HG03457 (cell line): Measurements from ENCODE around the gene HCFC1R1.

Source experiments
- ATAC-seq: cut with Tn5 transposase; IDR thresholded peaks from one replicate; pipeline ENCODE4 v1.9.1; 2021; ENCODE audit warnings: moderate number of reproducible peaks; ENCODE audit not compliant: unreplicated experiment

HCFC1R1 gene

GRCh38 chr16:2979669-2980226, 44.0 kb downstream of the HCFC1R1 start:
- ATAC-seq = peak; percentile 19

DNA sequence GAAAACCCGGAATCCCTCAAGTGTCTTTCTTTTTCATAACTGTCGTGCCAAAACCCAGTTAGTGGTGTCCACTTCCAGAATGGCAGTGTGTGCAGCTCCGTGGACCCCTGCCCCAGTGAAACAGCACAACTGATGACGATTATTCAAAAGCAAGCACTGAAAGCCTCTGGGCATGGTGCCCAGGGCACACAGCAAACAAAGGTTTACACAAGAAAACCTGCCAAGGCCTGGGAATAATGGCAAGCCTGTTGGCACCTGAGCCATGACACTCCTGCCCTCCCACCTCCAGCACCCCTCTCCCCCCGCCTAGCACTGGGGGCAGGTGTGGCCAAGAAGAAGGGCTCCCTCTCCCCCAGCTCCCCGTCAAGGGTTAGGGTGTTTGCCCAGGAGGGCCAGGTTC, 46.3 kb downstream of the HCFC1R1 start:
- no peak for ATAC-seq

- no peak for ATAC-seq
These were observed 47.1 kb downstream of the HCFC1R1 start for GRCh38 chr16:2976673-2977072.

GRCh38 chr16:2976201-2976600, 47.5 kb downstream of the HCFC1R1 start:
- ATAC-seq = no peak

DNA sequence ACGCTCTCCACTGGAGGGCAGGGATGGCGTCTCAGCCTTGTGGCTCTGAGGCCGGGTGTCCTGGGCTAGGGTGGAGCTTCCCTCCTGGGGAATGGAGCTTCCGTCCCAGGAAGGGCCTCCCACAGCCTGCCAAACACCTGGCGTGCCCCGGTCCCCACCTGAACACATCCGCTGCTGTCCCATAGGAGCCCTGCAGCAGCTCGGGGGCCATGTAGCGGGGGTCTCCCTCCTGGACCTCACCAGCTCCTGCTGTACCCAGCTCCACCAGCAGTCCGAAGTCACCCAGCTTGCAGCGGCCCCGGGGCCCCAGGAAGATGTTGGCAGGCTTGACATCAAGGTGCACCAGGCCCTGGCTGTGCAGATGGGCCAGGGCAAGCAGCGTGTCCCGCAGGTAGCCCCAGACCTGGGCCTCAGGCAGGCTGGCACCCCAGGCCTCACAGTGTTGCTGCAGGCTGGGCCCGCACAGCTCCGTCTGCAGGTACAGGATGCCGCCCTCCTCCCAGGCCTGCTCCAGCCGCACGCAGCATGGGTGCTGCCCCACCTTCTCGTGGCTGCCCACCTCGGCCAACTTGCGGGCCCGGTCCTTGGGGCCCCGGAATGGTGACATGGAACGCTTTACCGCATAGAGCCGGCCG, 48.5 kb downstream of the HCFC1R1 start:
- no peak for ATAC-seq

- no peak for ATAC-seq
These were observed 49.3 kb downstream of the HCFC1R1 start for GRCh38 chr16:2974319-2975056.

- ATAC-seq = no peak
These were observed 50.0 kb downstream of the HCFC1R1 start for GRCh38 chr16:2973605-2974318.

GRCh38 chr16:2973093-2973492, 50.6 kb downstream of the HCFC1R1 start:
- ATAC-seq = no peak
